HEK293 (cell line): ENCODE data around the gene MEMO1.

Experiments
- CTCF ChIA-PET: fragments of 350-600 bp; formaldehyde crosslinking; extraction: SDS; loops from one replicate; lab custom pipeline; 2021; ENCODE audit warnings: antibody characterized with exemption; lab: Yijun Ruan, JAX
- POLR2A ChIA-PET: fragments of 300-600 bp; formaldehyde crosslinking; extraction: SDS; loops from one replicate; lab custom pipeline; 2020; ENCODE audit warnings: antibody characterized with exemption, inconsistent platforms; lab: Yijun Ruan, JAX
- H3K27ac ChIP-seq: fragments of 200-500 bp; sonication (Bioruptor generic); 2 replicates; pipeline ENCODE4 v1.5.1; 2014; ENCODE audit warnings: low read depth, low read length, control low read depth, inconsistent platforms; ENCODE audit errors: extremely low read depth
- H3K36me3 ChIP-seq, 2 experiments: fragments of 200-500 bp in 1 of 2; sonication (Bioruptor generic) in 1 of 2; 1 replicate in 1 of 2; 2 replicates in 1 of 2; pipeline ENCODE4 v1.5.1; 2014 to 2017; ENCODE audit warnings: inconsistent platforms in 2 of 2, low read length in 2 of 2; ENCODE audit not compliant: control insufficient read depth in 2 of 2, insufficient read depth in 1 of 2
- H3K4me1 ChIP-seq: fragments of 200-500 bp; sonication (Bioruptor generic); 2 replicates; pipeline ENCODE4 v1.5.1; 2014; ENCODE audit warnings: mild to moderate bottlenecking, low read length, inconsistent platforms; ENCODE audit not compliant: control insufficient read depth, insufficient read depth
- H3K4me3 ChIP-seq: 2 replicates; pipeline ENCODE4 v1.5.1; 2011; ENCODE audit warnings: low read depth, mild to moderate bottlenecking, control low read depth, low read length, moderate library complexity
- H3K9me3 ChIP-seq: fragments of 200-500 bp; sonication (Bioruptor generic); 2 replicates; pipeline ENCODE4 v1.5.1; 2014; ENCODE audit warnings: low read depth, low read length, inconsistent platforms; ENCODE audit not compliant: control insufficient read depth, insufficient read depth
- OSR2 ChIP-seq: fragments of 450-650 bp; formaldehyde crosslinking; IDR thresholded peaks from 2 replicates; pipeline ENCODE4 v1.5.1; 2016; ENCODE audit warnings: missing biosample characterization, missing genetic modification characterization
- PBX3 ChIP-seq: sonication (generic); formaldehyde crosslinking; IDR thresholded peaks from 2 replicates; pipeline ENCODE4 v1.8.1; 2022; ENCODE audit warnings: mild to moderate bottlenecking, moderate library complexity, missing genetic modification reagents
- ZBTB49 ChIP-seq: fragments of 450-650 bp; formaldehyde crosslinking; IDR thresholded peaks from 2 replicates; pipeline ENCODE4 v1.5.1; 2016; ENCODE audit warnings: missing biosample characterization, missing genetic modification characterization, low read depth
- ZNF169 ChIP-seq: fragments of 450-650 bp; formaldehyde crosslinking; IDR thresholded peaks from 2 replicates; pipeline ENCODE4 v1.5.1; 2016; ENCODE audit warnings: missing biosample characterization, missing genetic modification characterization
- ZNF223 ChIP-seq: fragments of 450-650 bp; formaldehyde crosslinking; IDR thresholded peaks from 2 replicates; pipeline ENCODE4 v1.5.1; 2016; ENCODE audit warnings: missing biosample characterization, missing genetic modification characterization
- ZNF341 ChIP-seq: fragments of 450-650 bp; formaldehyde crosslinking; IDR thresholded peaks from 2 replicates; pipeline ENCODE4; 2016; ENCODE audit warnings: low read depth, missing biosample characterization, missing genetic modification characterization
- ZNF350 ChIP-seq: fragments of 450-650 bp; formaldehyde crosslinking; IDR thresholded peaks from 2 replicates; pipeline ENCODE4 v1.5.0; 2017; ENCODE audit warnings: missing biosample characterization, mild to moderate bottlenecking, missing genetic modification characterization
- ZNF449 ChIP-seq: fragments of 450-650 bp; formaldehyde crosslinking; IDR thresholded peaks from 2 replicates; pipeline ENCODE4 v1.5.1; 2017; ENCODE audit warnings: missing biosample characterization, mild to moderate bottlenecking, missing genetic modification characterization, moderate library complexity
- ZNF560 ChIP-seq: fragments of 450-650 bp; formaldehyde crosslinking; IDR thresholded peaks from 2 replicates; pipeline ENCODE4 v1.5.1; 2017; ENCODE audit warnings: missing biosample characterization, missing genetic modification characterization, borderline replicate concordance
- ZNF626 ChIP-seq: fragments of 450-650 bp; sonication (Bioruptor Pico); formaldehyde crosslinking; IDR thresholded peaks from 2 replicates; pipeline ENCODE4 v1.5.1; 2018; ENCODE audit warnings: missing biosample characterization, missing genetic modification characterization, inconsistent platforms
- ZNF670 ChIP-seq: fragments of 450-650 bp; formaldehyde crosslinking; IDR thresholded peaks from 2 replicates; pipeline ENCODE4 v1.5.1; 2016; ENCODE audit warnings: missing biosample characterization, missing genetic modification characterization, low read depth
- ZNF791 ChIP-seq: fragments of 450-650 bp; formaldehyde crosslinking; IDR thresholded peaks from 2 replicates; pipeline ENCODE4 v1.5.1; 2016; ENCODE audit warnings: missing biosample characterization, missing genetic modification characterization
- ZSCAN5A ChIP-seq: fragments of 450-650 bp; formaldehyde crosslinking; IDR thresholded peaks from 2 replicates; pipeline ENCODE4 v1.5.1; 2016; ENCODE audit warnings: missing biosample characterization, missing genetic modification characterization

Gene MEMO1

GRCh38 chr2:31944828-31945571, 65.8 kb downstream of the MEMO1 start:
- TF ChIP-seq ZNF341 (tag by site-specific recombination) (no peak), ZNF169 (tag by site-specific recombination) (no peak), ZNF626 (tag by site-specific recombination) (no peak), ZNF560 (tag by site-specific recombination) (no peak), OSR2 (tag by site-specific recombination) (no peak), ZNF670 (tag by site-specific recombination) (no peak)
- TF ChIP-seq, all 188 proteins: peak for 0
- Histone ChIP-seq H3K4me3 (no peak overlapping the region), H3K9me3 (no peaks in the 10 kb centered on the region), H3K36me3 (peaks cover 0 to 11% of the 10 kb centered on the region in 2 experiments), H3K27ac (no peak overlapping the region), H3K4me1 (peaks cover 5% of the 10 kb centered on the region; the same call in 1 of the 2 replicates)
- ChIA-PET CTCF (no interaction called here), POLR2A (no interaction called here)

GRCh38 chr2:31943636-31944225, 67.1 kb downstream of the MEMO1 start:
- CTCF ChIA-PET: interaction anchor here (0.7 kb wide), 2 partner anchors 130 to 1522 kb away, joined by 3 to 6 read pairs; no protein-coding TSS in a partner anchor
- Histone ChIP-seq H3K27ac (no peak overlapping the region), H3K9me3 (no peaks in the 10 kb centered on the region), H3K4me3 (no peak overlapping the region), H3K36me3 (peaks cover 0 to 11% of the 10 kb centered on the region in 2 experiments), H3K4me1 (peaks cover 5% of the 10 kb centered on the region; the same call in 1 of the 2 replicates)
- TF ChIP-seq PBX3 (CRISPR knock-in tag): no peak
- TF ChIP-seq ZNF449 (tag by site-specific recombination): no peak
- POLR2A ChIA-PET: no interaction called here

GRCh38 chr2:31940920-31941319, 69.9 kb downstream of the MEMO1 start:
- Histone ChIP-seq H3K9me3 (no peaks in the 10 kb centered on the region), H3K4me3 (no peak overlapping the region), H3K27ac (no peak overlapping the region), H3K4me1 (peaks cover 5% of the 10 kb centered on the region; the same call in 1 of the 2 replicates), H3K36me3 (peaks cover 0 to 11% of the 10 kb centered on the region in 2 experiments)
- TF ChIP-seq ZNF791 (tag by site-specific recombination) (no peak), ZSCAN5A (tag by site-specific recombination) (no peak), ZNF223 (tag by site-specific recombination) (no peak), ZBTB49 (tag by site-specific recombination) (no peak), ZNF350 (tag by site-specific recombination) (no peak)
- ChIA-PET POLR2A (no interaction called here), CTCF (no interaction called here)
